ENCODE results near the gene CEP170B. TPM values are rescaled to one million over a fixed set of nuclear protein-coding genes. Genes with fewer than 3 reads are reported as not detected.
A peak's percentile ranks its signal among the peaks of the same experiment; 100 is the strongest.
"Not testable (repeated sequence)": the region's sequence is repeated elsewhere in the genome, so short reads cannot be mapped to it uniquely, and the experiment has no call there.

CEP170B gene
- total and polyA plus RNA-seq, 7 donors, result 2.0 to 15.7 (median 6.3) TPM

DNA sequence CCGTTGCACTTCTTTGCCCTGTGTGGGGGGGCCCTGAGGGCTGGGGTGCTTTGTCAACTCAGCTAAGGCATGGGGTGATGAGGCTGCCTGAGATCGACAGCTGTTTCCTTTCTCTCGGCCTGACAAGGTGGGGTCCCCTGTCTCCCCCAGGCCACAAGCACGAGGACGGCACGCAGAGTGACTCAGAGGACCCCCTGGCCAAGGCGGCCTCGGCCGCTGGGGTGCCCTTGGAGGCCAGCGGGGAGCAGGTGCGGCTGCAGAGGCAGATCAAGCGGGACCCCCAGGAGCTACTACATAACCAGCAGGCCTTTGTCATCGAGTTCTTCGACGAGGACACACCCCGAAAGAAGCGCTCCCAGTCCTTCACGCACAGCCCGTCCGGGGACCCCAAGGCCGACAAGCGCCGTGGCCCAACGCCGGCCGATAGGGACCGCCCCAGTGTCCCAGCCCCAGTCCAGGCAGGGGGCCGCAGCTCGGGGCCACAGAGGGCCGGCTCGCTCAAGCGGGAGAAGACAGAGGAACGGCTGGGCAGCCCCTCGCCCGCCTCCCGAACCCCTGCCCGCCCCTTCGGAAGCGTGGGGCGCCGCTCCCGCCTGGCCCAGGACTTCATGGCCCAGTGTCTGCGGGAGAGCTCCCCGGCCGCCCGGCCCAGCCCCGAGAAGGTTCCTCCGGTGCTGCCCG lies 18.8 kb downstream of the CEP170B start:
- intact Hi-C loops (cut with DNase I), result no loop called here
- ATAC-seq (no peak), DNase-seq (peak; percentile 14 to 44)
- TF ChIP-seq, protein P1, sequence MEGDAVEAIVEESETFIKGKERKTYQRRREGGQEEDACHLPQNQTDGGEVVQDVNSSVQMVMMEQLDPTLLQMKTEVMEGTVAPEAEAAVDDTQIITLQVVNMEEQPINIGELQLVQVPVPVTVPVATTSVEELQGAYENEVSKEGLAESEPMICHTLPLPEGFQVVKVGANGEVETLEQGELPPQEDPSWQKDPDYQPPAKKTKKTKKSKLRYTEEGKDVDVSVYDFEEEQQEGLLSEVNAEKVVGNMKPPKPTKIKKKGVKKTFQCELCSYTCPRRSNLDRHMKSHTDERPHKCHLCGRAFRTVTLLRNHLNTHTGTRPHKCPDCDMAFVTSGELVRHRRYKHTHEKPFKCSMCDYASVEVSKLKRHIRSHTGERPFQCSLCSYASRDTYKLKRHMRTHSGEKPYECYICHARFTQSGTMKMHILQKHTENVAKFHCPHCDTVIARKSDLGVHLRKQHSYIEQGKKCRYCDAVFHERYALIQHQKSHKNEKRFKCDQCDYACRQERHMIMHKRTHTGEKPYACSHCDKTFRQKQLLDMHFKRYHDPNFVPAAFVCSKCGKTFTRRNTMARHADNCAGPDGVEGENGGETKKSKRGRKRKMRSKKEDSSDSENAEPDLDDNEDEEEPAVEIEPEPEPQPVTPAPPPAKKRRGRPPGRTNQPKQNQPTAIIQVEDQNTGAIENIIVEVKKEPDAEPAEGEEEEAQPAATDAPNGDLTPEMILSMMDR (IDR thresholded peaks at IDR 0.05), result no peak
- Histone ChIP-seq H3K4me3 (no peak overlapping the region), H3K9me3 (no peaks in the 10 kb centered on the region), H3K4me1 (peaks cover 12% of the 10 kb centered on the region), H3K36me3 (ENCODE audit: insufficient read depth in 1 of 2, low read depth in 1 of 2) (peaks cover 0 to 64% of the 10 kb centered on the region in 2 donors), H3K27me3 (ENCODE audit: insufficient read depth in 3 of 3, low read length in 2 of 3) (no peaks in the 10 kb centered on the region), H3K27ac (no peak overlapping the region)
- WGBS, 3 donors, result 92 to 96% (median 94%) methylated on average over 45 to 49 of the region's 49 CpGs

DNA sequence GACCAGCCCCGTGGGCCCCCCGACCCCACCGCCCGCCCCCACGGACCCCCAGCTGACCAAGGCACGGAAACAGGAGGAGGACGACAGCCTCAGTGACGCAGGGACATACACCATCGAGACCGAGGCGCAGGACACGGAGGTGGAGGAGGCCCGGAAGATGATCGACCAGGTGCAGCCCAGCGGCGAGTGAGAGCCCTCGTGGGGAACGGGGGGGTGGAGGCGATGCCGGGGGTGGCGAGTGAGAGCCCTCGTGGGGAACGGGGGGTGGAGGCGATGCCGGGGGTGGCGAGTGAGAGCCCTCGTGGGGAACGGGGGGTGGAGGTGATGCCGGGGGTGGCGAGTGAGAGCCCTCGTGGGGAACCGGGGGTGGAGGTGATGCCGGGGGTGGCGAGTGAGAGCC lies 19.3 kb downstream of the CEP170B start:
- WGBS, 3 donors, result 89 to 92% (median 89%) methylated on average over 28 to 29 of the region's 34 CpGs
- peak in 1 of 2 donors; percentile 10 for DNase-seq
- ATAC-seq, result not testable (repeated sequence)

DNA sequence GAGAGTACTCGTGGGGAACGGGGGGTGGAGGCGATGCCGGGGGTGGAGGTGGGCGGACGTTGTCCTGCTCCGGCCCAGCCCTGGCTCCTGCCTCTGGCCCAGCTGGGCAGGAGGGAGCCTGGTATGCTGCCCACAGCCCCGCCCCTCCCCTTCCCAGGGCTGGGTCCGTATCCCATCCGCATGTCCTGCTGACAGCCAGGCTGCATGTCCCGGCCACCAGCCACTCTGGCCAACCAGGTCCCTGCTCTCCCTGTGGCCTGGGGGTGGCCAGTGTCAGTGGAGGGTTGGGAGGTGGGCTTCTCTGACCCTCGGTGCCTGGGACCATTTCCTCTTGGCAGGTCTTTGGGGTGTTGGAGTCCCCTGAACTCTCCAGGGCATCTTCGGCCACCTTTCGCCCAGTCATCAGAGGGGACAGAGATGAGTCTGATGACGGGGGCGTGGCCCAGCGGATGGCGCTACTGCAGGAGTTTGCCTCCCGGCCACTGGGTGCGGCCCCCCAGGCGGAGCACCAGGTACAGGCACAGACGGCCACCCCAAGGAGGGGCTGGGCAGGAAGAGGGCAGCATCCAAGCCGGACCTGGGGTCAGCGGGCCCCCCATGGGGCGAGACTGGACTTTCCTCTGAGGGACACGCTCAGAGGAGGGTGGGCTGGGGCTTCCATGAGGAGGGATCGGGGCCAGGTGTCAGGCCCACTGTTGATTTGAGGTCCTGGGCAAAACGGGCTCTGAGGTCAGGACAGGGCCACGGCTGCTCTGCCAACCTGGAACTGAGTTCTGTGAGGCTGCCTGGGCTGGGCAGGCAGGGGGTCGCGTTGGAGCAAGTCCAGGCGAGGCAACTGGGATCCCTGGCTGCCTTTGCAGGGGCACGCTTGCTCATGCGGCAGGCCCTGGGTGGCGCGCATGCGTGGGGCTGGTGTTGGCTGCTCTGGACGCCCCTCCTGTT lies 20.2 kb downstream of the CEP170B start:
- intact Hi-C loops (cut with DNase I), result no loop called here
- peak in 1 of 2 donors; percentile 43 for DNase-seq
- TF ChIP-seq, protein P1 (IDR thresholded peaks at IDR 0.05), result no peak
- Histone ChIP-seq H3K4me1 (peaks cover 12% of the 10 kb centered on the region), H3K27ac (no peak overlapping the region), H3K27me3 (ENCODE audit: insufficient read depth in 3 of 3, low read length in 2 of 3) (no peaks in the 10 kb centered on the region), H3K36me3 (ENCODE audit: insufficient read depth in 1 of 2, low read depth in 1 of 2) (peaks cover 0 to 55% of the 10 kb centered on the region in 2 donors), H3K9me3 (no peaks in the 10 kb centered on the region), H3K4me3 (no peak overlapping the region)
- ATAC-seq, result no peak
- 88 to 91% (median 88%) methylated on average over 31 to 38 of the region's 38 CpGs for WGBS, 3 donors

More for the DNA sequence above, 19.3 kb downstream of the CEP170B start:
- H3K27ac ChIP-seq; H3K9me3 ChIP-seq; H3K4me3 ChIP-seq; H3K27me3 ChIP-seq (ENCODE audit: insufficient read depth in 3 of 3, low read length in 2 of 3); intact Hi-C loops (cut with DNase I): not testable (repeated sequence)
- H3K36me3 ChIP-seq (ENCODE audit: insufficient read depth in 1 of 2, low read depth in 1 of 2), result peaks cover 0 to 60% of the 10 kb centered on the region in 2 donors
- H3K4me1 ChIP-seq, result peaks cover 12% of the 10 kb centered on the region

DNA sequence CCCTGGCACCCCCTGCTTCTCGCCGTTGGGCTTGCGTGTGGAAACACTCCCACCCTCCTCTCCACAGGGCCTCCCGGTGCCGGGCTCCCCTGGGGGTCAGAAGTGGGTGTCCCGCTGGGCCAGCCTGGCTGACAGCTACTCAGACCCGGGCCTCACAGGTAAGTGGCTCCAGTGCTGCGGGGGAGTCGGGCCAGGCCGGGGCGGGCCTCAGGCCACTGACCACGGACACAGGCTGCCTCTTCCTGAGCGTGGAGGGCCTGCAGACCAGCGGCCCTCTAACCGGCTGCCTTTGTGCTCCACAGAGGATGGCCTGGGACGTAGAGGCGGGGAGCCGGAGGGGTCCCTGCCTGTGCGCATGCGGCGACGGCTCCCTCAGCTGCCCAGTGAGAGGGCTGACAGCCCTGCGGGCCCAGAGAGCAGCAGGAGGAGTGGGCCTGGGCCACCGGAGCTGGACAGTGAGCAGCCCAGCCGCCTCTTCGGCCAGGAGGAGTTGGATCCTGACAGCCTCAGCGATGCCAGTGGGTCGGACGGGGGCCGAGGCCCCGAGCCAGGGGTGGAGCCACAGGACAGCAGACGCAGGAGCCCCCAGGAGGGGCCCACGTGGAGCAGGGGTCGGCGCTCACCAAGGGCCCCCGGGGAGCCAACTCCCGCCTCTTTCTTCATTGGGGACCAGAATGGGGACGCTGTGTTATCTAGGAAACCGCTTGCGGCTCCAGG lies 21.1 kb downstream of the CEP170B start:
- no peak for ATAC-seq
- Histone ChIP-seq H3K27me3 (ENCODE audit: insufficient read depth in 3 of 3, low read length in 2 of 3) (no peaks in the 10 kb centered on the region), H3K36me3 (ENCODE audit: insufficient read depth in 1 of 2, low read depth in 1 of 2) (peaks cover 0 to 50% of the 10 kb centered on the region in 2 donors), H3K4me3 (no peak overlapping the region), H3K4me1 (peaks cover 8% of the 10 kb centered on the region), H3K9me3 (no peaks in the 10 kb centered on the region), H3K27ac (no peak overlapping the region)
- WGBS, 3 donors, result 89 to 94% (median 93%) methylated on average over 35 to 40 of the region's 40 CpGs
- intact Hi-C loops (cut with DNase I), result no loop called here
- DNase-seq, result peak; percentile 13 to 45
- TF ChIP-seq, protein P1 (IDR thresholded peaks at IDR 0.05), result no peak

Data from psoas muscle (tissue), 8 donors.